K562 treated with DMSO at 1 percent for 24 hours (cell line): Measurements from ENCODE around the gene MAGI3. TPM values are rescaled to one million over a fixed set of nuclear protein-coding genes. Genes with fewer than 3 reads are reported as not detected.

Experiments used
- total RNA-seq: library from RNA; unstranded; fragments of 300-600 nt; gene quantifications from 2 replicates; pipeline ENCODE4 v1.2.3, GENCODE V29; 2022; ENCODE audit warnings: low read depth; ENCODE audit not compliant: insufficient read depth

Gene MAGI3
- 4.1 and 5.5 TPM in 2 replicates for total RNA-seq

GRCh38 chr1:113389953-113390834, at the start of gene MAGI3:
TSS of gene MAGI3 (plus strand) at chr1:113390515. CDS start at chr1:113391034, 519 bp downstream.

